Vagina (tissue), 2 donors: ENCODE measurements around the gene VPS4A.

Source experiments
- CTCF ChIP-seq, 3 experiments: fragments of 450-650 bp in 2 of 3; fragments of 200-600 bp in 1 of 3; sonication (generic) in 1 of 3; IDR thresholded peaks; one replicate each; pipeline ENCODE4 v1.5.1; 2017 to 2019; ENCODE audit warnings: antibody characterized with exemption in 3 of 3, mild to moderate bottlenecking in 2 of 3, moderate library complexity in 2 of 3
- POLR2A ChIP-seq, 2 donors: fragments of 450-650 bp; IDR thresholded peaks; one replicate each; pipeline ENCODE4 v1.6.1; 2017; ENCODE audit warnings: antibody characterized with exemption in 2 of 2, mild to moderate bottlenecking in 2 of 2, moderate library complexity in 2 of 2
- POLR2AphosphoS5 ChIP-seq, 2 donors: sonication (generic); formaldehyde crosslinking; IDR thresholded peaks; one replicate each; pipeline ENCODE4 v1.9.0; 2017; ENCODE audit warnings: antibody characterized with exemption in 2 of 2, mild to moderate bottlenecking in 2 of 2, low read depth in 1 of 2; ENCODE audit not compliant: insufficient read depth in 1 of 2

- TF ChIP-seq CTCF (IDR thresholded peaks at IDR 0.05) (no peak), POLR2A (IDR thresholded peaks at IDR 0.05) (no peak), POLR2AphosphoS5 (IDR thresholded peaks at IDR 0.05; ENCODE audit: insufficient read depth in 1 of 2, low read depth in 1 of 2) (no peak)
Observed at GRCh38 chr16:69351309-69352027, 40.3 kb downstream of the VPS4A start, which contains the start of gene TMED6.
